ENCODE results near the gene RIMKLB.

Gene RIMKLB

DNA sequence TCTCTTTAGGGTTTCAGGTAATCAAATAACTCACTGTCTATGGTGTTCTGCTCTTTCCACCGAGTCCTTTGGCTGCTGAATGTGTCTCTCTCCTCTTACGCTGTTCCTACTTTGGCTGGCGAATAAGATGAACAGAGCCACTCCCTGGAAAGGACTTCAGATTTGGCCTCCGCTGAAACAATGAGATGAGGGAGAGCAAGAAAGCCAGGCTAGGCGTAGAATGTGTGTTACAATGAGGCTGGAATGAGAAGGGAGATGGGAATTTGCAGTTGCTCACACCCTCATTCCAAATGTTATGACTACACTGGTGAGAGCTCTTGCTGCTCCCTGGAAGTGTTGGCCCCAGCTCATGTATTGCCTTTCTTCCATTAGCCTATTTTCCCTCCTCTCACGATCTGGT is 35.2 kb upstream of the RIMKLB start, which contains the start of gene MFAP5:
Gene MFAP5, minus strand, starts transcription at position 234 of the 400 bp plus-strand sequence. CDS start 722 bp downstream, outside the sequence.
- TF ChIP-seq CTCF (IDR thresholded peaks at IDR 0.05; ENCODE audit: control insufficient read depth, extremely low read depth, insufficient read depth): no peak
- DNase-seq (ENCODE audit: low read depth): no peak
- H3K4me3 ChIP-seq (ENCODE audit: low read depth, low read length): no peak within 1 kb of the TSS

GRCh38 chr12:8664228-8664913 is 33.4 kb upstream of the RIMKLB start:
- no peak for DNase-seq (ENCODE audit: low read depth)
- no peak overlapping the region for H3K4me3 ChIP-seq (ENCODE audit: low read depth, low read length)
- TF ChIP-seq CTCF (IDR thresholded peaks at IDR 0.05; ENCODE audit: control insufficient read depth, extremely low read depth, insufficient read depth): no peak

- TF ChIP-seq CTCF (IDR thresholded peaks at IDR 0.05; ENCODE audit: control insufficient read depth, extremely low read depth, insufficient read depth): no peak
Observed at GRCh38 chr12:8665759-8666158, 32.0 kb upstream of the RIMKLB start.

GRCh38 chr12:8667270-8667669 is 30.5 kb upstream of the RIMKLB start:
- no peak overlapping the region for H3K4me3 ChIP-seq (ENCODE audit: low read depth, low read length)
- no peak for DNase-seq (ENCODE audit: low read depth)
- TF ChIP-seq CTCF (IDR thresholded peaks at IDR 0.05; ENCODE audit: control insufficient read depth, extremely low read depth, insufficient read depth): no peak

More at GRCh38 chr12:8665759-8666158, 32.0 kb upstream of the RIMKLB start:
- peak; percentile 62 for DNase-seq (ENCODE audit: low read depth)
- H3K4me3 ChIP-seq (ENCODE audit: low read depth, low read length): no peak overlapping the region

DNA sequence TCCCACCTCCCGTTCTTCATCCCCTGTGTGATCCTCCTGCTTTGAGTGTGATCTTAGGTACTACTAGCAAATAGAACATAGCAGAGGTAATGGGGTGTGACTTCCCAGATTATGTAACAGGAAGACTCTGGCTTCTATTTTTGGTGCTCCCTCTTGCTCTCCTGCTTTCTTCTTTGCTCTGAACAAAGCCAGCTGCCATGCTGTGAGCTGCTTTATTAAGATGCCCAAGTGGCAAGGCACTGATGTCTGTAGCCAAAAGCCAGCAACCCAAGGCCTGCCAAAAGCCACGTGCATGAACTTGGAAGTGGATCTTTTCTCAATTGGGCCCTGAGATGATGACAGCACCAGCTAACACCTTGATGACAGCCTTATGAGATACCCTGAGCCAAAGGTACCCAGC is 29.4 kb upstream of the RIMKLB start:
- no peak for DNase-seq (ENCODE audit: low read depth)
- H3K4me3 ChIP-seq (ENCODE audit: low read depth, low read length): no peak overlapping the region
- TF ChIP-seq CTCF (IDR thresholded peaks at IDR 0.05; ENCODE audit: control insufficient read depth, extremely low read depth, insufficient read depth): no peak

DNA sequence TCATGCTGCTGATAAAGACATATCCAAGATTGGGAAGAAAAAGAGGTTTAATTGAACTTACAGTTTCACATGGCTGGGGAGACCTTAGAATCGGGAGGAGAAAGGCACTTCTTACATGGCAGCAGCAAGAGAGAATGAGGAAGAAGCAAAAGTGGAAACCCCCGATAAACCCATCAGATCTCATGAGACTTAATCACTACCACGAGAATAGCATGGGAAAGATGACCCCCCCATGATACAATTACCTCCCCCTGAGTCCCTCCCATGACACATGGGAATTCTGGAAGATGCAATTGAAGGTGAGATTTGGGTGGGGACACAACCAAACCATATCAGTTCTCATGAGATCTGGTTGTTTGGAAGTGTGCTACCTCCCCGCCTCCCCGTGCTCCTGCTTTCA is 25.4 kb upstream of the RIMKLB start:
- H3K4me3 ChIP-seq (ENCODE audit: low read depth, low read length): no peak overlapping the region
- DNase-seq (ENCODE audit: low read depth): no peak
- no peak for TF ChIP-seq CTCF (IDR thresholded peaks at IDR 0.05; ENCODE audit: control insufficient read depth, extremely low read depth, insufficient read depth)

DNA sequence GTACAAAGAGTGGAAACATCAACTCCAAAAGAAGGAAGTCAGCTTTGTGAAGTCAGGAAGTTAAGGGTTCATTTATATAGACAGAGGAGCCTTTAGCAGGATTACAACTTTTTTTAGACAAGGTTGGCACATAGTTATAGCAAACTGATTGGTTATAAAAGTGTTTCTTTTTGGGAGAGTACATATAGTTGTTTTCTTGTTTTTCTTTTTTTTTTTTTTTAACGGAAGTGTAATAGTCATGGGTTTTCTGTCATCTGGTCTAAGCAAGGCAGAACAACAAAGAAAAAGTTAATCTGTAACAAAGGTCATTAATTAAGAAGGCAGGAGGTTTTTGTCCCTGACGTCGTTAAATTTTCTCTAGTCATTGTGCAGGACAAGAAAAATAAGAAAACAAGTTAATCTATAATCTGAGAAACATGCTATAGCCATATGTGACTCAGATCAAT is 22.2 kb upstream of the RIMKLB start:
- no peak for DNase-seq (ENCODE audit: low read depth)
- TF ChIP-seq CTCF (IDR thresholded peaks at IDR 0.05; ENCODE audit: control insufficient read depth, extremely low read depth, insufficient read depth): no peak

More for the DNA sequence above, 22.2 kb upstream of the RIMKLB start:
- H3K4me3 ChIP-seq (ENCODE audit: low read depth, low read length): no peak overlapping the region

Measured in LNCaP clone FGC (cell line).